A172 (cell line): ENCODE data around the gene GSDMA. TPM values are rescaled to one million over a fixed set of nuclear protein-coding genes. Genes with fewer than 3 reads are reported as not detected.
"Not testable (repeated sequence)": the region's sequence is repeated elsewhere in the genome, so short reads cannot be mapped to it uniquely, and the experiment has no call there.

Source experiments
- DNase-seq: peaks from one replicate; pipeline ENCODE4 v3.0.0-alpha.2; 2015; ENCODE audit warnings: low spot score
- total RNA-seq: library from RNA; depleted of rRNA; stranded (reverse); fragments of >200 nt; shearing (Covaris generic); gene quantifications from 2 replicates; pipeline ENCODE4 v1.2.3, GENCODE V29; 2014

GSDMA gene
- total RNA-seq, 1 experiment from 2014 or later = not detected

- peak; percentile 91 for DNase-seq
These were observed 33.8 kb upstream of the GSDMA start for GRCh38 chr17:39928858-39929645.

- peak; percentile 84 for DNase-seq
These were observed 33.0 kb upstream of the GSDMA start for GRCh38 chr17:39929646-39930407.

GRCh38 chr17:39933912-39934311, 28.9 kb upstream of the GSDMA start:
- DNase-seq = no peak

- DNase-seq = no peak
These were observed 28.5 kb upstream of the GSDMA start for GRCh38 chr17:39934324-39934723.

GRCh38 chr17:39935909-39936308, 26.9 kb upstream of the GSDMA start:
- DNase-seq = no peak

- no peak for DNase-seq
These were observed 25.4 kb upstream of the GSDMA start for GRCh38 chr17:39937447-39937846.

GRCh38 chr17:39938140-39938869, 24.5 kb upstream of the GSDMA start:
- no peak for DNase-seq

- no peak for DNase-seq
These were observed 23.7 kb upstream of the GSDMA start for GRCh38 chr17:39939106-39939505.

GRCh38 chr17:39939588-39940419, 23.0 kb upstream of the GSDMA start:
- peak; percentile 94 for DNase-seq

- no peak for DNase-seq
These were observed 19.0 kb upstream of the GSDMA start for GRCh38 chr17:39943702-39944392.

- no peak for DNase-seq
These were observed 18.5 kb upstream of the GSDMA start for GRCh38 chr17:39944393-39944711.

- no peak for DNase-seq
These were observed 16.1 kb upstream of the GSDMA start for GRCh38 chr17:39946551-39947330.

- not testable (repeated sequence) for DNase-seq
These were observed 14.3 kb upstream of the GSDMA start for GRCh38 chr17:39948489-39948828.

- no peak for DNase-seq
These were observed 13.8 kb upstream of the GSDMA start for GRCh38 chr17:39949028-39949427.

GRCh38 chr17:39950871-39951348, 11.9 kb upstream of the GSDMA start:
- DNase-seq = no peak

- no peak for DNase-seq
These were observed 10.7 kb upstream of the GSDMA start for GRCh38 chr17:39951924-39952679.

- DNase-seq = peak; percentile 95
These were observed 9.9 kb upstream of the GSDMA start for GRCh38 chr17:39952680-39953470.

GRCh38 chr17:39953471-39953888, 9.3 kb upstream of the GSDMA start:
- no peak for DNase-seq

- DNase-seq = no peak
These were observed 7.9 kb upstream of the GSDMA start for GRCh38 chr17:39954876-39955275.
